Pancreas (tissue), 10 donors: ENCODE measurements around the gene DSCAML1. TPM values are rescaled to one million over a fixed set of nuclear protein-coding genes. Genes with fewer than 3 reads are reported as not detected.

Experiments
- ATAC-seq, 4 donors: fragments of 200-7000 bp; cut with Tn5 transposase; one replicate each; pipeline versions ENCODE4 v1.8.0 to v1.9.1; 2020; ENCODE audit warnings: mild to moderate bottlenecking in 4 of 4, moderate library complexity in 4 of 4
- DNase-seq, 6 donors: peaks; one replicate each; pipeline ENCODE4 v3.0.0-alpha.2; 2020
- FAIRE-seq: peaks from 2 replicates; lab custom pipeline; 2012; peaks lifted over from hg19 to GRCh38; lab: Jason Lieb, UNC
- H3K27ac ChIP-seq, 4 donors: fragments of 200-600 bp; sonication (generic); 1 replicate in 3 of 4; 2 replicates in 1 of 4; pipeline versions ENCODE4 v1.5.0 to v1.8.0; 2020
- H3K27me3 ChIP-seq, 4 donors: fragments of 200-600 bp; one replicate each; pipeline ENCODE4 v1.8.0; 2021
- H3K36me3 ChIP-seq, 3 donors: fragments of 200-600 bp; sonication (generic) in 1 of 3; one replicate each; pipeline versions ENCODE4 v1.5.0 to v1.8.0; 2020 to 2021
- H3K4me1 ChIP-seq, 3 donors: fragments of 200-600 bp; one replicate each; pipeline ENCODE4 v1.8.0; 2021
- H3K4me3 ChIP-seq, 4 donors: fragments of 200-600 bp; sonication (generic) in 2 of 4; one replicate each; pipeline versions ENCODE4 v1.5.0 to v1.8.0; 2020 to 2021
- H3K9me3 ChIP-seq, 4 donors: fragments of 200-600 bp; one replicate each; pipeline ENCODE4 v1.8.0; 2021
- CTCF ChIP-seq, 4 donors: fragments of 200-600 bp; sonication (generic) in 3 of 4; IDR thresholded peaks; one replicate each; pipeline versions ENCODE4 v1.5.0 to v1.8.0; 2021; ENCODE audit warnings: antibody characterized with exemption in 4 of 4
- WGBS, 2 donors: extraction: QIAGEN DNeasy Blood & Tissue Kit; methylation state at CpG; one replicate each; pipeline ENCODE4 v1.1.7; 2013; 5-methylcytosine and 5-hydroxymethylcytosine counted together
- intact Hi-C, 3 donors: fragments of 100-400 bp; cut with DNase I; formaldehyde crosslinking; loops; one replicate each; pipeline versions ENCODE4 v1.11.1 to v1.14.2; 2022
- polyA plus RNA-seq, 2 donors: library from polyadenylated mRNA; stranded (reverse); fragments of 200-250 nt; gene quantifications; one replicate each; pipeline ENCODE4 v1.2.3, GENCODE V29; 2013
- total RNA-seq, 6 donors: library from RNA; stranded (reverse); fragmentation: NEBNext Ultra II Directional in 4 of 6; extraction: Animal tissue kit (Norgen Biotek cat#: 25700) in 4 of 6; gene quantifications; one replicate each; pipeline versions ENCODE4 v1.2.1 to v1.2.4, GENCODE V29; 2021 to 2023
- donor health status: healthy with polysubstance abuse.
- donor health status: DM: no; HTN: no; CAD: no; lungs with moderate emphysema.
- donor health status: DM: no; HTN: no; CAD: no.
- donor health status: control.
- donor health status: control.
- donor health status: Bipolar disorder and iron deficiency.
- donor health status: DM: yes; HTN: yes; CAD: no.
- donor health status: DM: no; HTN: no; CAD: no.
- donor health status: DM: no; HTN: no; CAD: no.
- donor health status: DM: yes; HTN: yes; CAD: no.

DSCAML1 gene
- total and polyA plus RNA-seq, 8 donors: 0.69 to 2.7 (median 1.8) TPM

- H3K9me3 ChIP-seq: no peaks in the 10 kb centered on the region
- no peaks in the 10 kb centered on the region for H3K36me3 ChIP-seq
- intact Hi-C loops: loop anchor here in 1 of 3 donors (10.0 kb wide), 1 partner anchor 376 kb away; no protein-coding TSS in a partner anchor
- H3K4me1 ChIP-seq: no peaks in the 10 kb centered on the region
- FAIRE-seq: no peak
- DNase-seq: no peak
- 72 to 85% methylated on average over 7 of the region's 7 CpGs for WGBS, 2 donors
- no peak overlapping the region for H3K27ac ChIP-seq
- TF ChIP-seq CTCF (IDR thresholded peaks at IDR 0.05): no peak
- H3K27me3 ChIP-seq: no peaks in the 10 kb centered on the region
- ATAC-seq: no peak
- H3K4me3 ChIP-seq: no peak overlapping the region
Observed at GRCh38 chr11:117428856-117429229, 368.2 kb downstream of the DSCAML1 start.

- 74 to 91% methylated on average over 26 to 32 of the region's 32 CpGs for WGBS, 2 donors
- no peak for ATAC-seq
- intact Hi-C loops: loop anchor here in 1 of 3 donors (10.0 kb wide), 1 partner anchor 376 kb away; no protein-coding TSS in a partner anchor
Observed at GRCh38 chr11:117428186-117428855, 368.7 kb downstream of the DSCAML1 start.

GRCh38 chr11:117427356-117427874 is 369.6 kb downstream of the DSCAML1 start:
- 84 to 88% methylated on average over 11 of the region's 11 CpGs for WGBS, 2 donors
- H3K27me3 ChIP-seq: no peaks in the 10 kb centered on the region

More at GRCh38 chr11:117428186-117428855, 368.7 kb downstream of the DSCAML1 start:
- Histone ChIP-seq H3K4me3 (no peak overlapping the region), H3K27me3 (no peaks in the 10 kb centered on the region), H3K36me3 (no peaks in the 10 kb centered on the region), H3K9me3 (no peaks in the 10 kb centered on the region), H3K27ac (no peak overlapping the region), H3K4me1 (no peaks in the 10 kb centered on the region)
- no peak for TF ChIP-seq CTCF (IDR thresholded peaks at IDR 0.05)
- FAIRE-seq (no peak), DNase-seq (peak in 1 of 6 donors; percentile 52)

GRCh38 chr11:117426941-117427340 is 370.1 kb downstream of the DSCAML1 start:
- H3K36me3 ChIP-seq: no peaks in the 10 kb centered on the region
- WGBS, 2 donors: 75 to 86% methylated on average over 7 of the region's 7 CpGs
- no peak for TF ChIP-seq CTCF (IDR thresholded peaks at IDR 0.05)
- no peak for FAIRE-seq
- ATAC-seq: no peak
- intact Hi-C loops: loop anchor here in 1 of 3 donors (10.0 kb wide), 1 partner anchor 378 kb away; no protein-coding TSS in a partner anchor
- DNase-seq: peak in 1 of 6 donors; percentile 30
- H3K4me3 ChIP-seq: no peak overlapping the region
- H3K27ac ChIP-seq: no peak overlapping the region
- H3K4me1 ChIP-seq: no peaks in the 10 kb centered on the region
- no peaks in the 10 kb centered on the region for H3K27me3 ChIP-seq
- H3K9me3 ChIP-seq: no peaks in the 10 kb centered on the region

More at GRCh38 chr11:117427356-117427874, 369.6 kb downstream of the DSCAML1 start:
- no peak overlapping the region for H3K27ac ChIP-seq
- no peak for TF ChIP-seq CTCF (IDR thresholded peaks at IDR 0.05)
- FAIRE-seq (no peak), DNase-seq (no peak), ATAC-seq (no peak)
- H3K4me1 ChIP-seq: no peaks in the 10 kb centered on the region
- no peaks in the 10 kb centered on the region for H3K9me3 ChIP-seq
- no peak overlapping the region for H3K4me3 ChIP-seq
- intact Hi-C loops: loop anchor here in 1 of 3 donors (10.0 kb wide), 1 partner anchor 377 kb away; no protein-coding TSS in a partner anchor
- H3K36me3 ChIP-seq: no peaks in the 10 kb centered on the region
